Measurements from ENCODE around the gene PRMT2.

- TF ChIP-seq, protein P1, sequence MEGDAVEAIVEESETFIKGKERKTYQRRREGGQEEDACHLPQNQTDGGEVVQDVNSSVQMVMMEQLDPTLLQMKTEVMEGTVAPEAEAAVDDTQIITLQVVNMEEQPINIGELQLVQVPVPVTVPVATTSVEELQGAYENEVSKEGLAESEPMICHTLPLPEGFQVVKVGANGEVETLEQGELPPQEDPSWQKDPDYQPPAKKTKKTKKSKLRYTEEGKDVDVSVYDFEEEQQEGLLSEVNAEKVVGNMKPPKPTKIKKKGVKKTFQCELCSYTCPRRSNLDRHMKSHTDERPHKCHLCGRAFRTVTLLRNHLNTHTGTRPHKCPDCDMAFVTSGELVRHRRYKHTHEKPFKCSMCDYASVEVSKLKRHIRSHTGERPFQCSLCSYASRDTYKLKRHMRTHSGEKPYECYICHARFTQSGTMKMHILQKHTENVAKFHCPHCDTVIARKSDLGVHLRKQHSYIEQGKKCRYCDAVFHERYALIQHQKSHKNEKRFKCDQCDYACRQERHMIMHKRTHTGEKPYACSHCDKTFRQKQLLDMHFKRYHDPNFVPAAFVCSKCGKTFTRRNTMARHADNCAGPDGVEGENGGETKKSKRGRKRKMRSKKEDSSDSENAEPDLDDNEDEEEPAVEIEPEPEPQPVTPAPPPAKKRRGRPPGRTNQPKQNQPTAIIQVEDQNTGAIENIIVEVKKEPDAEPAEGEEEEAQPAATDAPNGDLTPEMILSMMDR (IDR thresholded peaks at IDR 0.05), result no peak
- TF ChIP-seq POLR2A (IDR thresholded peaks at IDR 0.05), result no peak
Observed at GRCh38 chr21:46607636-46608035, 27.8 kb upstream of the PRMT2 start.

All from heart left ventricle (tissue), 13 donors.